Hepatocyte (in vitro differentiated cells): ENCODE data around the gene LMF2. TPM values are rescaled to one million over a fixed set of nuclear protein-coding genes. Genes with fewer than 3 reads are reported as not detected.

Experiments used
- DNase-seq: peaks from one replicate; pipeline ENCODE4 v3.0.0-alpha.2; 2016; ENCODE audit warnings: low spot score
- H2AFZ ChIP-seq: fragments of 200-600 bp; sonication (generic); 2 replicates; pipeline ENCODE4 v1.6.0; 2016; ENCODE audit warnings: antibody characterized with exemption, mild to moderate bottlenecking
- H3K27ac ChIP-seq: fragments of 200-600 bp; sonication (generic); 2 replicates; pipeline ENCODE4 v1.5.1; 2016; ENCODE audit warnings: mild to moderate bottlenecking
- H3K27me3 ChIP-seq: fragments of 200-600 bp; sonication (generic); 2 replicates; pipeline ENCODE4 v1.6.1; 2016
- H3K36me3 ChIP-seq: fragments of 200-600 bp; sonication (generic); replicated peaks from 2 replicates; pipeline ENCODE4 v1.5.1; 2016; ENCODE audit warnings: low read depth; ENCODE audit not compliant: insufficient read depth
- H3K4me1 ChIP-seq: fragments of 200-600 bp; sonication (generic); 2 replicates; pipeline ENCODE4 v1.5.1; 2016; ENCODE audit warnings: mild to moderate bottlenecking, moderate library complexity; ENCODE audit not compliant: insufficient read depth
- H3K4me2 ChIP-seq: fragments of 200-600 bp; sonication (generic); 2 replicates; pipeline ENCODE4 v1.6.0; 2016
- H3K4me3 ChIP-seq: fragments of 200-600 bp; sonication (generic); 2 replicates; pipeline ENCODE4 v1.5.1; 2016; ENCODE audit warnings: mild to moderate bottlenecking
- H3K79me2 ChIP-seq: fragments of 200-600 bp; sonication (generic); 2 replicates; pipeline ENCODE4 v1.6.0; 2017; ENCODE audit warnings: mild to moderate bottlenecking
- H3K9me2 ChIP-seq: fragments of 200-600 bp; sonication (generic); replicated peaks from 2 replicates; pipeline ENCODE4 v1.6.0; 2017; ENCODE audit warnings: mild to moderate bottlenecking; ENCODE audit not compliant: insufficient read depth
- H3K9me3 ChIP-seq: fragments of 200-600 bp; sonication (generic); 2 replicates; pipeline ENCODE4 v1.5.1; 2016; ENCODE audit warnings: low read depth, mild to moderate bottlenecking
- H4K20me1 ChIP-seq: fragments of 200-600 bp; sonication (generic); 2 replicates; pipeline ENCODE4 v1.6.0; 2016; ENCODE audit warnings: mild to moderate bottlenecking; ENCODE audit not compliant: insufficient read depth, poor library complexity, severe bottlenecking
- EZH2 ChIP-seq: fragments of 200-600 bp; sonication (generic); IDR thresholded peaks from 2 replicates; pipeline ENCODE4 v1.6.1; 2016; ENCODE audit warnings: antibody characterized with exemption, mild to moderate bottlenecking, borderline replicate concordance
- EZH2phosphoT487 ChIP-seq: fragments of 200-600 bp; sonication (generic); IDR thresholded peaks from one replicate; pipeline ENCODE4 v1.6.1; 2018; ENCODE audit warnings: antibody characterized with exemption, mild to moderate bottlenecking, low read depth, moderate library complexity; ENCODE audit not compliant: unreplicated experiment, severe bottlenecking
- WGBS: methylation state at CpG from one replicate; pipeline ENCODE4 v1.1.6; 2016; ENCODE audit warnings: low lambda C conversion rate; ENCODE audit errors: missing lambda C conversion rate; 5-methylcytosine and 5-hydroxymethylcytosine counted together
- polyA plus RNA-seq: library from polyadenylated mRNA; unstranded; fragments of >200 nt; fragmentation: Nextera tagmentation; extraction: Ambion mirVana; gene quantifications from 2 replicates; pipeline ENCODE4 v1.2.1, GENCODE V29; 2016
- total RNA-seq: library from RNA; depleted of rRNA; stranded (reverse); fragments of >200 nt; gene quantifications from 2 replicates; pipeline ENCODE4 v1.2.3, GENCODE V29; 2014
- TF ChIP-seq, protein P1 (sequence below): fragments of 200-600 bp; sonication (generic); IDR thresholded peaks from 2 replicates; pipeline ENCODE4 v1.5.1; 2016; ENCODE audit warnings: antibody characterized with exemption, mild to moderate bottlenecking; ENCODE audit not compliant: poor library complexity

Gene LMF2
- total and polyA plus RNA-seq, 2 experiments from 2014 or later, result 32.8 to 97.6 TPM

- no peak overlapping the region for H2AFZ ChIP-seq
- H3K79me2 ChIP-seq, result peaks cover 40% of the 10 kb centered on the region
- no peak overlapping the region for H3K4me2 ChIP-seq
- no peaks in the 10 kb centered on the region for H3K9me2 ChIP-seq
- H3K4me1 ChIP-seq, result peaks cover 29% of the 10 kb centered on the region
- no peak overlapping the region for H3K4me3 ChIP-seq
- TF ChIP-seq, protein P1, sequence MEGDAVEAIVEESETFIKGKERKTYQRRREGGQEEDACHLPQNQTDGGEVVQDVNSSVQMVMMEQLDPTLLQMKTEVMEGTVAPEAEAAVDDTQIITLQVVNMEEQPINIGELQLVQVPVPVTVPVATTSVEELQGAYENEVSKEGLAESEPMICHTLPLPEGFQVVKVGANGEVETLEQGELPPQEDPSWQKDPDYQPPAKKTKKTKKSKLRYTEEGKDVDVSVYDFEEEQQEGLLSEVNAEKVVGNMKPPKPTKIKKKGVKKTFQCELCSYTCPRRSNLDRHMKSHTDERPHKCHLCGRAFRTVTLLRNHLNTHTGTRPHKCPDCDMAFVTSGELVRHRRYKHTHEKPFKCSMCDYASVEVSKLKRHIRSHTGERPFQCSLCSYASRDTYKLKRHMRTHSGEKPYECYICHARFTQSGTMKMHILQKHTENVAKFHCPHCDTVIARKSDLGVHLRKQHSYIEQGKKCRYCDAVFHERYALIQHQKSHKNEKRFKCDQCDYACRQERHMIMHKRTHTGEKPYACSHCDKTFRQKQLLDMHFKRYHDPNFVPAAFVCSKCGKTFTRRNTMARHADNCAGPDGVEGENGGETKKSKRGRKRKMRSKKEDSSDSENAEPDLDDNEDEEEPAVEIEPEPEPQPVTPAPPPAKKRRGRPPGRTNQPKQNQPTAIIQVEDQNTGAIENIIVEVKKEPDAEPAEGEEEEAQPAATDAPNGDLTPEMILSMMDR, result no peak
- TF ChIP-seq EZH2phosphoT487 (no peak), EZH2 (no peak)
- H3K9me3 ChIP-seq, result no peaks in the 10 kb centered on the region
- H3K27me3 ChIP-seq, result no peaks in the 10 kb centered on the region
- H4K20me1 ChIP-seq, result peaks cover 44% of the 10 kb centered on the region
- DNase-seq, result no peak
- H3K27ac ChIP-seq, result no peak overlapping the region
- WGBS, result 96% methylated on average over 21 of the region's 24 CpGs
- no peaks in the 10 kb centered on the region for H3K36me3 ChIP-seq
These were observed 40.2 kb downstream of the LMF2 start for GRCh38 chr22:50467341-50467740.

GRCh38 chr22:50465066-50465930 lies 42.2 kb downstream of the LMF2 start:
- no peaks in the 10 kb centered on the region for H3K9me2 ChIP-seq
- TF ChIP-seq, protein P1, result no peak
- no peak for TF ChIP-seq EZH2phosphoT487
- TF ChIP-seq EZH2, result no peak
- H3K79me2 ChIP-seq, result peaks cover 20% of the 10 kb centered on the region
- H3K4me2 ChIP-seq, result no peak overlapping the region
- no peak overlapping the region for H3K4me3 ChIP-seq
- no peak overlapping the region for H3K27ac ChIP-seq
- H3K27me3 ChIP-seq, result no peaks in the 10 kb centered on the region
- no peak for DNase-seq
- H3K9me3 ChIP-seq, result no peaks in the 10 kb centered on the region
- H3K4me1 ChIP-seq, result peaks cover 10% of the 10 kb centered on the region
- no peak overlapping the region for H2AFZ ChIP-seq
- peaks cover 23% of the 10 kb centered on the region for H4K20me1 ChIP-seq
- WGBS, result 98% methylated on average over 27 of the region's 30 CpGs
- no peaks in the 10 kb centered on the region for H3K36me3 ChIP-seq

GRCh38 chr22:50464451-50464850 lies 43.1 kb downstream of the LMF2 start:
- H3K79me2 ChIP-seq, result peaks cover 11% of the 10 kb centered on the region
- peaks cover 2% of the 10 kb centered on the region for H3K4me1 ChIP-seq
- peaks cover 15% of the 10 kb centered on the region for H4K20me1 ChIP-seq
- H2AFZ ChIP-seq, result no peak overlapping the region
- H3K4me3 ChIP-seq, result no peak overlapping the region
- H3K27me3 ChIP-seq, result no peaks in the 10 kb centered on the region
- H3K9me3 ChIP-seq, result no peaks in the 10 kb centered on the region
- 95% methylated on average over 24 of the region's 24 CpGs for WGBS
- no peaks in the 10 kb centered on the region for H3K36me3 ChIP-seq
- TF ChIP-seq EZH2, result no peak
- TF ChIP-seq, protein P1, result no peak
- no peak for TF ChIP-seq EZH2phosphoT487
- no peaks in the 10 kb centered on the region for H3K9me2 ChIP-seq
- no peak overlapping the region for H3K4me2 ChIP-seq
- H3K27ac ChIP-seq, result no peak overlapping the region
- no peak for DNase-seq
